ENCODE results near the gene HEPH. TPM values are rescaled to one million over a fixed set of nuclear protein-coding genes. Genes with fewer than 3 reads are reported as not detected.
"Not testable (repeated sequence)": the region's sequence is repeated elsewhere in the genome, so short reads cannot be mapped to it uniquely, and the experiment has no call there.

HEPH gene
- total RNA-seq, 1 experiment from 2014 or later: 31.7 TPM

GRCh38 chrX:66126662-66127061 is 37.4 kb upstream of the HEPH start (continued):
- TF ChIP-seq, protein P1, sequence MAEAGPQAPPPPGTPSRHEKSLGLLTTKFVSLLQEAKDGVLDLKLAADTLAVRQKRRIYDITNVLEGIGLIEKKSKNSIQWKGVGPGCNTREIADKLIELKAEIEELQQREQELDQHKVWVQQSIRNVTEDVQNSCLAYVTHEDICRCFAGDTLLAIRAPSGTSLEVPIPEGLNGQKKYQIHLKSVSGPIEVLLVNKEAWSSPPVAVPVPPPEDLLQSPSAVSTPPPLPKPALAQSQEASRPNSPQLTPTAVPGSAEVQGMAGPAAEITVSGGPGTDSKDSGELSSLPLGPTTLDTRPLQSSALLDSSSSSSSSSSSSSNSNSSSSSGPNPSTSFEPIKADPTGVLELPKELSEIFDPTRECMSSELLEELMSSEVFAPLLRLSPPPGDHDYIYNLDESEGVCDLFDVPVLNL (CRISPR knock-in tag; IDR thresholded peaks at IDR 0.05; ENCODE audit: borderline replicate concordance, low read depth): no peak
- TF ChIP-seq SOX15 (CRISPR knock-in tag; IDR thresholded peaks at IDR 0.05): no peak

DNA sequence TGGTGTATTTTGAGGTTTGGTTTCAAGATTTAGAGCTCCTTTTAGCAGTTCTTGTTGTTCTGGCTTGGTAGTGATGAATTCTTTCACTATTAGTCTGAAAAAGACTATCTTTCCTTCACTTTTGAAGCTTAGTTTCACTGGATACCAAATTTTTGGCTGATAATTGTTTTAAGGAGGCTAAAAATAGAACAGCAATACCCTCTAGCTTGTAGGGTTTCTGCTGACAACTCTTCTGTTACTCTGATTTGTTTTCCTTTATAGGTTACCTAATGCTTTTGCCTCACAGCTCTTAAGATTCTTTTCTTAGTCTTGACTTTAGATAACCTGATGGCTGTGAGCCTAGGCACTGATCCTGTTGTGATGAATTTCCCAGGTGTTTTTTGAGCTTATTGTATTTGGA is 33.6 kb upstream of the HEPH start:
- DNase-seq (ENCODE audit: low spot score) (no peak), ATAC-seq (no peak)
- peaks cover 3% of the 10 kb centered on the region; the same call in 1 of the 2 replicates for H3K27me3 Mint-ChIP-seq (ENCODE audit: low read depth)
- ChIA-PET CTCF (no interaction called here), POLR2A (no interaction called here)
- no peak overlapping the region for H3K27ac Mint-ChIP-seq
- peaks cover 6% of the 10 kb centered on the region; the same call in 1 of the 2 replicates for H3K9me3 Mint-ChIP-seq
- no peaks in the 10 kb centered on the region for H3K36me3 Mint-ChIP-seq
- no peaks in the 10 kb centered on the region for H3K4me1 Mint-ChIP-seq
- no peak overlapping the region for H3K4me3 Mint-ChIP-seq
- TF ChIP-seq NFATC4 (CRISPR knock-in tag; IDR thresholded peaks at IDR 0.05): no peak
- TF ChIP-seq ATF6 (CRISPR knock-in tag; IDR thresholded peaks at IDR 0.05): no peak

DNA sequence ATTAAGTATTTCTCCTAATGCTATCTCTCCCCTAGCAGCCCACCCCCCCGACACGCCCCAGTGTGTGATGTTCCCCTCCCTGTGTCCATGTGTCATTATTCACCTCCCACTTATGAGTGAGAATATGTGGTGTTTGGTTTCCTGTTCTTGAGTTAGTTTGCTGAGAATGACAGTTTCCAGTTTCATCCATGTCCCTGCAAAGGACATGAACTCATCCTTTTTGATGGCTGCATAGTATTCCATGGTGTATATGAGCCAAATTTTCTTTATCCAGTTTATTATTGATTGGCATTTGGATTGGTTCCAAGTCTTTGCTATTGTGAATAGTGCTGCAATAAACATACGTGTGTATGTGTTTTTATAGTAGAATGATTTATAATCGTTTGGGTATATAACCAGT is 28.8 kb upstream of the HEPH start:
- CTCF ChIA-PET: not testable (repeated sequence)

DNA sequence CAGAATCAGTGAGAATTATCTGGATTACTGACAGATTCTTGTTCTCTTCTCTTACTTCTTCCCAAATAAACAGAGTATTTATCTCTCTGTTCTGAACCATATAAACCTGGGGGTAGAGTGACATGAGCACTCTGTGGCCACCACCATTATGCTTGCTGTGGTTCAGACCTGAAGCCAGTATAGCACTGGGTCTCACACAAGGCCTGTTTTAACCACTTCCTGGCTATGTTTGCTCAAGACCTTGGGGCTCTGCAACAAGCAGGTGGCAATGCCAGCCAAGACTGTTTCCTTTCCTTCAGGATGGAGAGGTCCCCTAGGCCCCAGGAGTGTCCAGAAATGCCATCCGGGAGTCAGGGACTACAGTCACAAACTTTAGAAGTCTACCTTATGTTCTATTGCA is 21.7 kb upstream of the HEPH start:
- H3K27ac Mint-ChIP-seq: no peak overlapping the region
- H3K4me3 Mint-ChIP-seq: no peak overlapping the region
- TF ChIP-seq RELA (CRISPR knock-in tag; IDR thresholded peaks at IDR 0.05; ENCODE audit: borderline replicate concordance) (no peak), ZNF396 (CRISPR knock-in tag; IDR thresholded peaks at IDR 0.05; ENCODE audit: borderline replicate concordance) (no peak)
- H3K27me3 Mint-ChIP-seq (ENCODE audit: low read depth): no peaks in the 10 kb centered on the region; the same call in 1 of the 2 replicates
- POLR2A ChIA-PET: no interaction called here
- no peaks in the 10 kb centered on the region for H3K9me3 Mint-ChIP-seq
- no peak for ATAC-seq
- no peaks in the 10 kb centered on the region for H3K36me3 Mint-ChIP-seq
- no peak for DNase-seq (ENCODE audit: low spot score)
- 0 out of 2 replicates have a peak, but pooled peaks cover 2% of the 10 kb centered on the region for H3K4me1 Mint-ChIP-seq
- CTCF ChIA-PET: no interaction called here

More for the DNA sequence above, 28.8 kb upstream of the HEPH start:
- H3K9me3 Mint-ChIP-seq; POLR2A ChIA-PET; H3K4me3 Mint-ChIP-seq; H3K36me3 Mint-ChIP-seq; H3K4me1 Mint-ChIP-seq; DNase-seq (ENCODE audit: low spot score); H3K27ac Mint-ChIP-seq; ATAC-seq; H3K27me3 Mint-ChIP-seq (ENCODE audit: low read depth): not testable (repeated sequence)

GRCh38 chrX:66144258-66144657 is 19.8 kb upstream of the HEPH start:
- Mint-ChIP-seq H3K27ac (no peak overlapping the region), H3K4me3 (no peak overlapping the region), H3K4me1 (0 out of 2 replicates have a peak, but pooled peaks cover 2% of the 10 kb centered on the region), H3K9me3 (no peaks in the 10 kb centered on the region), H3K36me3 (no peaks in the 10 kb centered on the region), H3K27me3 (ENCODE audit: low read depth) (no peaks in the 10 kb centered on the region; the same call in 1 of the 2 replicates)
- POLR2A ChIA-PET: no interaction called here
- TF ChIP-seq, protein P2, sequence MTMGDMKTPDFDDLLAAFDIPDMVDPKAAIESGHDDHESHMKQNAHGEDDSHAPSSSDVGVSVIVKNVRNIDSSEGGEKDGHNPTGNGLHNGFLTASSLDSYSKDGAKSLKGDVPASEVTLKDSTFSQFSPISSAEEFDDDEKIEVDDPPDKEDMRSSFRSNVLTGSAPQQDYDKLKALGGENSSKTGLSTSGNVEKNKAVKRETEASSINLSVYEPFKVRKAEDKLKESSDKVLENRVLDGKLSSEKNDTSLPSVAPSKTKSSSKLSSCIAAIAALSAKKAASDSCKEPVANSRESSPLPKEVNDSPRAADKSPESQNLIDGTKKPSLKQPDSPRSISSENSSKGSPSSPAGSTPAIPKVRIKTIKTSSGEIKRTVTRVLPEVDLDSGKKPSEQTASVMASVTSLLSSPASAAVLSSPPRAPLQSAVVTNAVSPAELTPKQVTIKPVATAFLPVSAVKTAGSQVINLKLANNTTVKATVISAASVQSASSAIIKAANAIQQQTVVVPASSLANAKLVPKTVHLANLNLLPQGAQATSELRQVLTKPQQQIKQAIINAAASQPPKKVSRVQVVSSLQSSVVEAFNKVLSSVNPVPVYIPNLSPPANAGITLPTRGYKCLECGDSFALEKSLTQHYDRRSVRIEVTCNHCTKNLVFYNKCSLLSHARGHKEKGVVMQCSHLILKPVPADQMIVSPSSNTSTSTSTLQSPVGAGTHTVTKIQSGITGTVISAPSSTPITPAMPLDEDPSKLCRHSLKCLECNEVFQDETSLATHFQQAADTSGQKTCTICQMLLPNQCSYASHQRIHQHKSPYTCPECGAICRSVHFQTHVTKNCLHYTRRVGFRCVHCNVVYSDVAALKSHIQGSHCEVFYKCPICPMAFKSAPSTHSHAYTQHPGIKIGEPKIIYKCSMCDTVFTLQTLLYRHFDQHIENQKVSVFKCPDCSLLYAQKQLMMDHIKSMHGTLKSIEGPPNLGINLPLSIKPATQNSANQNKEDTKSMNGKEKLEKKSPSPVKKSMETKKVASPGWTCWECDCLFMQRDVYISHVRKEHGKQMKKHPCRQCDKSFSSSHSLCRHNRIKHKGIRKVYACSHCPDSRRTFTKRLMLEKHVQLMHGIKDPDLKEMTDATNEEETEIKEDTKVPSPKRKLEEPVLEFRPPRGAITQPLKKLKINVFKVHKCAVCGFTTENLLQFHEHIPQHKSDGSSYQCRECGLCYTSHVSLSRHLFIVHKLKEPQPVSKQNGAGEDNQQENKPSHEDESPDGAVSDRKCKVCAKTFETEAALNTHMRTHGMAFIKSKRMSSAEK (CRISPR knock-in tag; IDR thresholded peaks at IDR 0.05; ENCODE audit: borderline replicate concordance): no peak
- TF ChIP-seq, protein P3, sequence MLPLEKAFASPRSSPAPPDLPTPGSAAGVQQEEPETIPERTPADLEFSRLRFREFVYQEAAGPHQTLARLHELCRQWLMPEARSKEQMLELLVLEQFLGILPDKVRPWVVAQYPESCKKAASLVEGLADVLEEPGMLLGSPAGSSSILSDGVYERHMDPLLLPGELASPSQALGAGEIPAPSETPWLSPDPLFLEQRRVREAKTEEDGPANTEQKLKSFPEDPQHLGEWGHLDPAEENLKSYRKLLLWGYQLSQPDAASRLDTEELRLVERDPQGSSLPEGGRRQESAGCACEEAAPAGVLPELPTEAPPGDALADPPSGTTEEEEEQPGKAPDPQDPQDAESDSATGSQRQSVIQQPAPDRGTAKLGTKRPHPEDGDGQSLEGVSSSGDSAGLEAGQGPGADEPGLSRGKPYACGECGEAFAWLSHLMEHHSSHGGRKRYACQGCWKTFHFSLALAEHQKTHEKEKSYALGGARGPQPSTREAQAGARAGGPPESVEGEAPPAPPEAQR (CRISPR knock-in tag; IDR thresholded peaks at IDR 0.05): no peak
- TF ChIP-seq ETV6 (CRISPR knock-in tag; IDR thresholded peaks at IDR 0.05) (no peak), FOXJ3 (CRISPR knock-in tag; IDR thresholded peaks at IDR 0.05; ENCODE audit: borderline replicate concordance) (no peak), SMAD3 (CRISPR knock-in tag; IDR thresholded peaks at IDR 0.05; ENCODE audit: borderline replicate concordance) (no peak), GRHL2 (CRISPR knock-in tag; IDR thresholded peaks at IDR 0.05; ENCODE audit: insufficient replicate concordance, severe bottlenecking) (no peak), RORB (CRISPR knock-in tag; IDR thresholded peaks at IDR 0.05) (no peak), NFATC4 (CRISPR knock-in tag; IDR thresholded peaks at IDR 0.05) (no peak), ZBTB21 (CRISPR knock-in tag; IDR thresholded peaks at IDR 0.05; ENCODE audit: borderline replicate concordance) (no peak), NFYB (CRISPR knock-in tag; conservative IDR thresholded peaks at IDR 0.05; ENCODE audit: low read depth) (no peak), SP1 (CRISPR knock-in tag; conservative IDR thresholded peaks at IDR 0.05) (no peak), IRF2 (CRISPR knock-in tag; IDR thresholded peaks at IDR 0.05; ENCODE audit: borderline replicate concordance, low read depth) (no peak), TEAD1 (CRISPR knock-in tag; IDR thresholded peaks at IDR 0.05) (no peak), HMGA2 (CRISPR knock-in tag; IDR thresholded peaks at IDR 0.05) (no peak), RELA (CRISPR knock-in tag; IDR thresholded peaks at IDR 0.05; ENCODE audit: borderline replicate concordance) (no peak)
- no peak for DNase-seq (ENCODE audit: low spot score)
- CTCF ChIA-PET: no interaction called here
- peak; percentile 16; the same call in 1 of the 2 replicates for ATAC-seq

Measured in WTC11 (cell line).